B cell (primary cell): ENCODE results near the gene DOCK3. TPM values are rescaled to one million over a fixed set of nuclear protein-coding genes. Genes with fewer than 3 reads are reported as not detected.

Experiments
- ATAC-seq: fragments of 200-7000 bp; cut with Tn5 transposase; one replicate; pipeline ENCODE4 v1.10.0; 2021; ENCODE audit warnings: low read depth, mild to moderate bottlenecking, moderate number of reproducible peaks, moderate library complexity
- CTCF ChIA-PET: fragments of 350-600 bp; sonication (Branson Sonifier 250); formaldehyde crosslinking; loops from one replicate; lab custom pipeline; 2021; ENCODE audit warnings: antibody characterized with exemption, inconsistent platforms; lab: Charles Lee
- POLR2A ChIA-PET: fragments of 350-600 bp; sonication (Branson Sonifier 250); formaldehyde crosslinking; loops from one replicate; lab custom pipeline; 2021; ENCODE audit warnings: antibody characterized with exemption; lab: Charles Lee
- DNase-seq: peaks from one replicate; pipeline ENCODE4 v3.0.0; 2013
- H2AFZ ChIP-seq: 2 replicates; pipeline ENCODE4 v1.6.1; 2012; ENCODE audit warnings: mild to moderate bottlenecking, low read depth, low read length; ENCODE audit not compliant: insufficient read depth, poor library complexity, severe bottlenecking
- H3K27ac ChIP-seq, 2 donors: 1 replicate in 1 of 2; 2 replicates in 1 of 2; pipeline ENCODE4 v1.5.1; 2012 to 2013; ENCODE audit warnings: low read length in 2 of 2, mild to moderate bottlenecking in 2 of 2, moderate library complexity in 1 of 2
- H3K27me3 ChIP-seq, 4 experiments: fragments of 200-600 bp in 1 of 4; sonication (generic) in 1 of 4; replicated peaks in 1 of 4; 1 replicate in 2 of 4; 2 replicates in 2 of 4; pipeline versions ENCODE4 v1.6.1 to v1.7.0; 2013 to 2016; ENCODE audit warnings: low read length in 3 of 4, mild to moderate bottlenecking in 2 of 4, mixed read lengths in 1 of 4, moderate library complexity in 1 of 4; ENCODE audit not compliant: insufficient read depth in 4 of 4, control insufficient read depth in 3 of 4; ENCODE audit errors: control extremely low read depth in 1 of 4
- H3K36me3 ChIP-seq, 2 experiments: replicated peaks in 1 of 2; 1 replicate in 1 of 2; 2 replicates in 1 of 2; pipeline versions ENCODE4 v1.6.1 to v1.7.1; 2013; ENCODE audit warnings: low read length in 1 of 2; ENCODE audit not compliant: insufficient read depth in 2 of 2, control insufficient read depth in 1 of 2; ENCODE audit errors: control extremely low read depth in 1 of 2, extremely low read depth in 1 of 2
- H3K4me1 ChIP-seq, 2 donors: fragments of 200-600 bp in 1 of 2; sonication (generic) in 1 of 2; 1 replicate in 1 of 2; 2 replicates in 1 of 2; pipeline versions ENCODE4 v1.5.1 to v1.6.1; 2013 to 2017; ENCODE audit warnings: low read length in 2 of 2; ENCODE audit not compliant: control insufficient read depth in 2 of 2, insufficient read depth in 2 of 2
- H3K4me2 ChIP-seq: replicated peaks from 2 replicates; pipeline ENCODE3; 2012; ENCODE audit warnings: mild to moderate bottlenecking, low read depth, low read length; ENCODE audit not compliant: poor library complexity, severe bottlenecking
- H3K4me3 ChIP-seq, 5 experiments: fragments of 200-600 bp in 1 of 5; sonication (generic) in 1 of 5; 1 replicate in 3 of 5; 2 replicates in 2 of 5; pipeline versions ENCODE4 v1.5.1 to v1.7.0; 2011 to 2016; ENCODE audit warnings: low read length in 4 of 5, mild to moderate bottlenecking in 4 of 5, low read depth in 2 of 5, control low read depth in 1 of 5, moderate library complexity in 1 of 5; ENCODE audit not compliant: insufficient read depth in 1 of 5; ENCODE audit errors: control extremely low read depth in 1 of 5, extremely low read depth in 1 of 5
- H3K79me2 ChIP-seq: fragments of 200-600 bp; sonication (generic); one replicate; pipeline ENCODE4 v1.6.0; 2016; ENCODE audit warnings: low read length; ENCODE audit not compliant: control insufficient read depth, insufficient read depth
- H3K9ac ChIP-seq: fragments of 200-600 bp; sonication (generic); 2 replicates; pipeline ENCODE4 v1.6.1; 2017; ENCODE audit warnings: mild to moderate bottlenecking, low read length, moderate library complexity
- H3K9me3 ChIP-seq, 3 donors: one replicate each; pipeline versions ENCODE4 v1.6.1 to v1.7.1; 2013; ENCODE audit warnings: low read length in 2 of 3; ENCODE audit not compliant: control insufficient read depth in 2 of 3, insufficient read depth in 1 of 3; ENCODE audit errors: control extremely low read depth in 1 of 3
- H4K20me1 ChIP-seq: 2 replicates; pipeline ENCODE4 v1.6.0; 2012; ENCODE audit warnings: mild to moderate bottlenecking, low read length; ENCODE audit not compliant: insufficient read depth, control insufficient read depth, poor library complexity, severe bottlenecking
- H3K27ac Mint-ChIP-seq: one replicate; pipeline ENCODE4 v1.8.0; 2021; ENCODE audit warnings: mixed read lengths
- H3K27me3 Mint-ChIP-seq: one replicate; pipeline ENCODE4 v1.8.0; 2021; ENCODE audit warnings: mixed read lengths
- H3K4me1 Mint-ChIP-seq: one replicate; pipeline ENCODE4 v1.8.0; 2021; ENCODE audit warnings: mixed read lengths
- H3K4me3 Mint-ChIP-seq: one replicate; pipeline ENCODE4 v1.8.0; 2021; ENCODE audit warnings: mixed read lengths
- H3K9me3 Mint-ChIP-seq: one replicate; pipeline ENCODE4 v1.8.0; 2022; ENCODE audit warnings: mixed read lengths; ENCODE audit not compliant: insufficient read depth
- EZH2 ChIP-seq: IDR thresholded peaks from 2 replicates; pipeline ENCODE4 v1.6.1; 2012; ENCODE audit warnings: borderline replicate concordance, low read depth, mild to moderate bottlenecking, moderate library complexity, low read length; ENCODE audit not compliant: insufficient read depth, poor library complexity, severe bottlenecking
- WGBS: methylation state at CpG from one replicate; pipeline ENCODE4 v1.1.5; 2013; ENCODE audit warnings: missing lambda C conversion rate; ENCODE audit not compliant: insufficient coverage; 5-methylcytosine and 5-hydroxymethylcytosine counted together
- intact Hi-C: fragments of 100-400 bp; cut with micrococcal nuclease; formaldehyde crosslinking; loops from one replicate; pipeline ENCODE4 v1.10.0; 2022
- polyA plus RNA-seq: library from polyadenylated mRNA; depleted of rRNA; stranded (reverse); fragments of >200 nt; gene quantifications from 2 replicates; pipeline ENCODE4 v1.2.3, GENCODE V29; 2012
- total RNA-seq, 2 donors: library from RNA; stranded (reverse); fragments of 120-200 nt in 1 of 2; gene quantifications; 1 replicate in 1 of 2; 2 replicates in 1 of 2; pipeline versions ENCODE4 v1.2.3 to v1.2.4, GENCODE V29; 2013 to 2022
- TF ChIP-seq, protein P1 (sequence below): fragments of 200-600 bp; IDR thresholded peaks from one replicate; pipeline ENCODE4 v1.8.0; 2022; ENCODE audit warnings: antibody characterized with exemption, mild to moderate bottlenecking

DOCK3 gene
- total and polyA plus RNA-seq, 2 donors (not counting 1 experiment from before 2014, with no cell fraction given) = 0.06 to 0.30 TPM

DNA sequence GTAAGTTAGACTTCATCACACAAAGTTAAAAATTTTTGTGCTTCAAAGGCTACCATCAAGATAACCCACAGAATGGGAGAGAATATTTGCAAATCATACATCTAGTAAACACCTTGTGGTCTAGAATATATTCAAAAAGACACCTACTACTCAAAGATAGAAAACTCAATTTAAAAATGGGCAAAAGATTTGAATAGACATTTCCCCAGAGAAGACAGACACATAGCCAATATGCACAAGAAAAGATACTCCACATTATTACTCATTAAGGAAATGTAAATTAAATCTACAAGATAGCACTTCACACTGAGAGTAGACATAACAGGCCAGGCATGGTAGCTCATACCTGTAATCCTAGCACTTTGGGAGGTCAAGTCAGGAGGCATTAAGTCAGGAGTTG lies 622.6 kb downstream of the DOCK3 start:
- H4K20me1 ChIP-seq = no peaks in the 10 kb centered on the region
- no peaks in the 10 kb centered on the region for H3K27me3 ChIP-seq
- H3K9me3 ChIP-seq = peaks cover 0 to 4% (median 2%) of the 10 kb centered on the region in 3 donors
- H3K4me3 ChIP-seq = no peak overlapping the region
- POLR2A ChIA-PET = no interaction called here
- ATAC-seq (no peak), DNase-seq (no peak)
- no peak overlapping the region for H3K4me2 ChIP-seq
- Mint-ChIP-seq H3K4me3 (no peak overlapping the region), H3K27ac (no peak overlapping the region), H3K27me3 (peaks cover 9% of the 10 kb centered on the region), H3K4me1 (peaks cover 14% of the 10 kb centered on the region), H3K9me3 (no peaks in the 10 kb centered on the region)
- no peak overlapping the region for H3K9ac ChIP-seq
- TF ChIP-seq EZH2 = no peak
- TF ChIP-seq, protein P1, sequence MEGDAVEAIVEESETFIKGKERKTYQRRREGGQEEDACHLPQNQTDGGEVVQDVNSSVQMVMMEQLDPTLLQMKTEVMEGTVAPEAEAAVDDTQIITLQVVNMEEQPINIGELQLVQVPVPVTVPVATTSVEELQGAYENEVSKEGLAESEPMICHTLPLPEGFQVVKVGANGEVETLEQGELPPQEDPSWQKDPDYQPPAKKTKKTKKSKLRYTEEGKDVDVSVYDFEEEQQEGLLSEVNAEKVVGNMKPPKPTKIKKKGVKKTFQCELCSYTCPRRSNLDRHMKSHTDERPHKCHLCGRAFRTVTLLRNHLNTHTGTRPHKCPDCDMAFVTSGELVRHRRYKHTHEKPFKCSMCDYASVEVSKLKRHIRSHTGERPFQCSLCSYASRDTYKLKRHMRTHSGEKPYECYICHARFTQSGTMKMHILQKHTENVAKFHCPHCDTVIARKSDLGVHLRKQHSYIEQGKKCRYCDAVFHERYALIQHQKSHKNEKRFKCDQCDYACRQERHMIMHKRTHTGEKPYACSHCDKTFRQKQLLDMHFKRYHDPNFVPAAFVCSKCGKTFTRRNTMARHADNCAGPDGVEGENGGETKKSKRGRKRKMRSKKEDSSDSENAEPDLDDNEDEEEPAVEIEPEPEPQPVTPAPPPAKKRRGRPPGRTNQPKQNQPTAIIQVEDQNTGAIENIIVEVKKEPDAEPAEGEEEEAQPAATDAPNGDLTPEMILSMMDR = no peak
- CTCF ChIA-PET = no interaction called here
- intact Hi-C loops = no loop called here
- no peaks in the 10 kb centered on the region for H3K79me2 ChIP-seq
- no peak overlapping the region for H3K27ac ChIP-seq
- no peak overlapping the region for H2AFZ ChIP-seq
- H3K36me3 ChIP-seq = no peaks in the 10 kb centered on the region
- H3K4me1 ChIP-seq = peaks cover 7 to 12% of the 10 kb centered on the region in 2 donors

DNA sequence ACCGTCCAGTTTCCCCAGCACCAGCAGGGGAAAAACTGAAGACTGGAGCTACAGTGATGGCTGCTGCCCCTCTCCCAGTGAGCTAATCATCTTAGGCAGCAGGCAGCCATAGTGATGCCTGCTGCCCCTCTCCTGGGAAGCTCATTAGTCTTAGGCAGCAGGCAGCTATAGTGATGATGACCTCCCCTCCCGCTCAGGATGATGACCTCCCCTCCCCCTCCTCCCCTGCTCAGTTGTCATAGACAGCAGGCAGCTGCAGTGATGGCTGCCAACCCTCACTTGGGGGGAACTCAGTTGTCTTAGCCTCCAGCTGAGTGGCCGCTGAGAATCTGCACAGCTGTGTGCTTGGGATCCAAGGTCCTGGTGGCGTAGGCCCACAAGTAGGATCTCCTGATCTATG lies 629.5 kb downstream of the DOCK3 start:
- 96% methylated on average over 4 of the region's 4 CpGs for WGBS
- H3K4me2 ChIP-seq = no peak overlapping the region
- ChIA-PET POLR2A (no interaction called here), CTCF (no interaction called here)
- H3K27ac ChIP-seq = no peak overlapping the region
- Mint-ChIP-seq H3K4me1 (no peaks in the 10 kb centered on the region), H3K9me3 (no peaks in the 10 kb centered on the region), H3K27ac (no peak overlapping the region), H3K4me3 (no peak overlapping the region), H3K27me3 (peaks cover 29% of the 10 kb centered on the region)
- peaks cover 3 to 13% (median 12%) of the 10 kb centered on the region in 3 donors for H3K9me3 ChIP-seq
- H4K20me1 ChIP-seq = no peaks in the 10 kb centered on the region
- H3K4me3 ChIP-seq = no peak overlapping the region
- intact Hi-C loops = no loop called here
- no peaks in the 10 kb centered on the region for H3K36me3 ChIP-seq
- no peaks in the 10 kb centered on the region for H3K4me1 ChIP-seq
- no peak overlapping the region for H3K9ac ChIP-seq
- TF ChIP-seq, protein P1 = no peak
- TF ChIP-seq EZH2 = no peak
- H3K79me2 ChIP-seq = no peaks in the 10 kb centered on the region
- ATAC-seq = no peak
- H2AFZ ChIP-seq = no peak overlapping the region
- H3K27me3 ChIP-seq = peaks cover 0 to 8% (median 3%) of the 10 kb centered on the region in 4 experiments
- no peak for DNase-seq
